BE2C (cell line): ENCODE measurements around the gene BBS5.

Experiments
- DNase-seq: peaks from one replicate; pipeline ENCODE4 v3.0.0-alpha.2; 2020
- H3K27me3 ChIP-seq: fragments of 250-450 bp; sonication (Bioruptor Pico); 2 replicates; pipeline ENCODE4 v1.5.1; 2020; ENCODE audit warnings: mild to moderate bottlenecking
- H3K36me3 ChIP-seq: fragments of 250-450 bp; sonication (Bioruptor Pico); 2 replicates; pipeline ENCODE4 v1.5.1; 2020; ENCODE audit warnings: mild to moderate bottlenecking
- H3K4me1 ChIP-seq: fragments of 250-450 bp; sonication (Bioruptor Pico); 2 replicates; pipeline ENCODE4 v1.5.1; 2020
- H3K4me3 ChIP-seq: 2 replicates; pipeline ENCODE4 v1.5.1; 2011; ENCODE audit warnings: low read depth, low read length
- H3K9me3 ChIP-seq: fragments of 250-450 bp; sonication (Bioruptor Pico); 2 replicates; pipeline ENCODE4 v1.5.1; 2020
- CTCF ChIP-seq: IDR thresholded peaks from 2 replicates; pipeline ENCODE4 v1.5.1; 2012; ENCODE audit warnings: mild to moderate bottlenecking, low read depth, low read length

BBS5 gene

GRCh38 chr2:169493360-169493759 lies 14.1 kb downstream of the BBS5 start:
- no peak for DNase-seq
- Histone ChIP-seq H3K27me3 (no peaks in the 10 kb centered on the region), H3K4me3 (no peak overlapping the region), H3K9me3 (no peaks in the 10 kb centered on the region), H3K36me3 (no peaks in the 10 kb centered on the region), H3K4me1 (no peaks in the 10 kb centered on the region)
- TF ChIP-seq CTCF = no peak

GRCh38 chr2:169495310-169495928 lies 16.1 kb downstream of the BBS5 start:
- H3K27me3 ChIP-seq = no peaks in the 10 kb centered on the region
- no peaks in the 10 kb centered on the region for H3K36me3 ChIP-seq
- no peak for DNase-seq
- H3K4me3 ChIP-seq = no peak overlapping the region
- H3K4me1 ChIP-seq = no peaks in the 10 kb centered on the region
- H3K9me3 ChIP-seq = no peaks in the 10 kb centered on the region
- TF ChIP-seq CTCF = no peak

- no peaks in the 10 kb centered on the region for H3K36me3 ChIP-seq
- no peaks in the 10 kb centered on the region for H3K9me3 ChIP-seq
- H3K4me3 ChIP-seq = no peak overlapping the region
- H3K4me1 ChIP-seq = no peaks in the 10 kb centered on the region
- DNase-seq = no peak
- no peaks in the 10 kb centered on the region for H3K27me3 ChIP-seq
- TF ChIP-seq CTCF = no peak
Measured at GRCh38 chr2:169504651-169505050, 25.4 kb downstream of the BBS5 start.

GRCh38 chr2:169507698-169508097 lies 28.4 kb downstream of the BBS5 start:
- no peak overlapping the region for H3K4me3 ChIP-seq
- no peak for TF ChIP-seq CTCF
- H3K27me3 ChIP-seq = no peaks in the 10 kb centered on the region
- no peak for DNase-seq
- no peaks in the 10 kb centered on the region for H3K4me1 ChIP-seq
- no peaks in the 10 kb centered on the region for H3K36me3 ChIP-seq
- no peaks in the 10 kb centered on the region for H3K9me3 ChIP-seq

- no peak for DNase-seq
- H3K4me3 ChIP-seq = no peak within 1 kb of the TSS
- H3K9me3 ChIP-seq = no peaks in the 10 kb centered on the region
- no peaks in the 10 kb centered on the region for H3K27me3 ChIP-seq
- no peaks in the 10 kb centered on the region for H3K36me3 ChIP-seq
- no peak for TF ChIP-seq CTCF
- H3K4me1 ChIP-seq = no peaks in the 10 kb centered on the region
Measured at GRCh38 chr2:169509298-169509885, 30.1 kb downstream of the BBS5 start, which contains the start of gene KLHL41. Gene KLHL41, plus strand, starts transcription at chr2:169509702. Its CDS starts 77 bp downstream, at chr2:169509779.

GRCh38 chr2:169509955-169510354 lies 30.7 kb downstream of the BBS5 start:
- Histone ChIP-seq H3K36me3 (no peaks in the 10 kb centered on the region), H3K9me3 (no peaks in the 10 kb centered on the region), H3K4me3 (no peak overlapping the region), H3K27me3 (no peaks in the 10 kb centered on the region), H3K4me1 (no peaks in the 10 kb centered on the region)
- no peak for DNase-seq
- no peak for TF ChIP-seq CTCF
